OCI-LY1 (cell line): ENCODE data around the gene GALNT2.
A peak's percentile ranks its signal among the peaks of the same experiment; 100 is the strongest.

Source experiments
- H2AFZ ChIP-seq: fragments of 200-600 bp; sonication (generic), shearing (Covaris generic); 2 replicates; pipeline ENCODE4 v1.6.0; 2014; ENCODE audit warnings: antibody characterized with exemption, mild to moderate bottlenecking, low read length
- H3F3A ChIP-seq: fragments of 200-600 bp; sonication (generic), shearing (Covaris generic); 2 replicates; pipeline ENCODE4 v1.6.0; 2014; ENCODE audit warnings: mild to moderate bottlenecking, antibody characterized with exemption, low read length, moderate library complexity; ENCODE audit not compliant: insufficient read depth
- H3K27ac ChIP-seq: fragments of 200-600 bp; sonication (generic); 2 replicates; pipeline ENCODE4 v1.5.1; 2014; ENCODE audit warnings: low read length, mixed run types, mild to moderate bottlenecking, low read depth; ENCODE audit not compliant: poor library complexity, severe bottlenecking
- H3K27me3 ChIP-seq: fragments of 200-600 bp; sonication (generic); 2 replicates; pipeline ENCODE4 v1.6.0; 2014; ENCODE audit warnings: antibody characterized with exemption, mild to moderate bottlenecking, low read length, moderate library complexity; ENCODE audit not compliant: insufficient read depth
- H3K36me3 ChIP-seq: fragments of 200-600 bp; sonication (generic); 2 replicates; pipeline ENCODE4 v1.6.1; 2014; ENCODE audit warnings: mild to moderate bottlenecking, antibody characterized with exemption, low read length, moderate library complexity, mixed read lengths; ENCODE audit not compliant: insufficient read depth
- H3K4me1 ChIP-seq: fragments of 200-600 bp; sonication (generic); 2 replicates; pipeline ENCODE4 v1.5.1; 2014; ENCODE audit warnings: mild to moderate bottlenecking, low read length, moderate library complexity; ENCODE audit not compliant: insufficient read depth, severe bottlenecking
- H3K4me2 ChIP-seq: fragments of 200-600 bp; sonication (generic), shearing (Covaris generic); 2 replicates; pipeline ENCODE4 v1.6.1; 2014; ENCODE audit warnings: low read length
- H3K4me3 ChIP-seq: fragments of 200-600 bp; sonication (generic); 2 replicates; pipeline ENCODE4 v1.5.1; 2014; ENCODE audit warnings: low read length, low read depth, mild to moderate bottlenecking, mixed read lengths; ENCODE audit not compliant: poor library complexity, severe bottlenecking
- H3K79me2 ChIP-seq: fragments of 200-600 bp; shearing (Covaris generic); 2 replicates; pipeline ENCODE4 v1.6.1; 2016; ENCODE audit warnings: mixed run types, low read length, mixed read lengths; ENCODE audit not compliant: insufficient read depth
- H3K9ac ChIP-seq: fragments of 200-600 bp; sonication (generic), shearing (Covaris generic); 2 replicates; pipeline ENCODE4 v1.6.1; 2014; ENCODE audit warnings: mild to moderate bottlenecking, low read length, mixed read lengths
- H3K9me2 ChIP-seq: fragments of 200-600 bp; sonication (generic), shearing (Covaris generic); 2 replicates; pipeline ENCODE4 v1.6.1; 2014; ENCODE audit warnings: low read depth, mild to moderate bottlenecking, low read length, mixed read lengths
- H3K9me3 ChIP-seq: fragments of 200-600 bp; shearing (Covaris generic); 2 replicates; pipeline ENCODE4 v1.6.1; 2014; ENCODE audit warnings: low read length, mixed read lengths
- H4K20me1 ChIP-seq: fragments of 200-600 bp; sonication (generic), shearing (Covaris generic); 2 replicates; pipeline ENCODE4 v1.6.0; 2016; ENCODE audit warnings: mild to moderate bottlenecking, low read length; ENCODE audit not compliant: insufficient read depth
- CTCF ChIP-seq: fragments of 200-600 bp; sonication (generic), shearing (Covaris generic); IDR thresholded peaks from 2 replicates; pipeline ENCODE4 v1.5.1; 2017; ENCODE audit warnings: mild to moderate bottlenecking, antibody characterized with exemption, low read length, moderate library complexity, mixed read lengths
- EZH2 ChIP-seq: fragments of 200-600 bp; sonication (generic), shearing (Covaris generic); IDR thresholded peaks from 2 replicates; pipeline ENCODE4 v1.8.0; 2017; ENCODE audit warnings: borderline replicate concordance, mixed run types, mild to moderate bottlenecking, antibody characterized with exemption, low read length, moderate library complexity, mixed read lengths

Gene GALNT2

GRCh38 chr1:230095938-230096337, 28.9 kb downstream of the GALNT2 start:
- Histone ChIP-seq H3K4me1 (peaks cover 43% of the 10 kb centered on the region), H2AFZ (no peak overlapping the region), H3K27me3 (no peaks in the 10 kb centered on the region), H3K4me3 (no peak overlapping the region), H3K9me2 (no peaks in the 10 kb centered on the region), H3K9me3 (no peaks in the 10 kb centered on the region), H3K9ac (no peak overlapping the region; the same call in 1 of the 2 replicates), H3K27ac (peak overlapping the region; percentile 61), H3F3A (no peaks in the 10 kb centered on the region), H3K79me2 (peaks cover 28% of the 10 kb centered on the region), H3K36me3 (peaks cover 26% of the 10 kb centered on the region), H3K4me2 (no peak overlapping the region), H4K20me1 (no peaks in the 10 kb centered on the region)
- TF ChIP-seq EZH2 (no peak), CTCF (no peak)

- no peak overlapping the region for H3K27ac ChIP-seq
- no peaks in the 10 kb centered on the region for H3K9me3 ChIP-seq
- H3K4me1 ChIP-seq, result peaks cover 53% of the 10 kb centered on the region
- peaks cover 19% of the 10 kb centered on the region; the same call in 1 of the 2 replicates for H3K36me3 ChIP-seq
- TF ChIP-seq CTCF, result no peak
- no peak for TF ChIP-seq EZH2
- H4K20me1 ChIP-seq, result no peaks in the 10 kb centered on the region
- no peaks in the 10 kb centered on the region for H3F3A ChIP-seq
- peaks cover 30% of the 10 kb centered on the region for H3K79me2 ChIP-seq
- H3K4me3 ChIP-seq, result no peak overlapping the region
- no peaks in the 10 kb centered on the region for H3K27me3 ChIP-seq
- no peak overlapping the region for H3K9ac ChIP-seq
- H2AFZ ChIP-seq, result no peak overlapping the region
- H3K4me2 ChIP-seq, result no peak overlapping the region
- H3K9me2 ChIP-seq, result no peaks in the 10 kb centered on the region
Observed at GRCh38 chr1:230097370-230097769, 30.3 kb downstream of the GALNT2 start.

GRCh38 chr1:230098723-230099122, 31.7 kb downstream of the GALNT2 start:
- Histone ChIP-seq H3K4me3 (no peak overlapping the region), H4K20me1 (no peaks in the 10 kb centered on the region), H3K79me2 (peaks cover 29% of the 10 kb centered on the region; the same call in 1 of the 2 replicates), H3K27me3 (no peaks in the 10 kb centered on the region), H3K36me3 (peaks cover 14% of the 10 kb centered on the region; the same call in 1 of the 2 replicates), H2AFZ (no peak overlapping the region), H3K9me2 (no peaks in the 10 kb centered on the region), H3K9me3 (no peaks in the 10 kb centered on the region), H3F3A (no peaks in the 10 kb centered on the region), H3K9ac (no peak overlapping the region), H3K4me1 (peaks cover 53% of the 10 kb centered on the region), H3K4me2 (no peak overlapping the region), H3K27ac (no peak overlapping the region)
- TF ChIP-seq EZH2 (no peak), CTCF (no peak)
